Thyroid gland (tissue), 4 donors: ENCODE results near the gene LST1. TPM values are rescaled to one million over a fixed set of nuclear protein-coding genes. Genes with fewer than 3 reads are reported as not detected.
"Not testable (repeated sequence)": the region's sequence is repeated elsewhere in the genome, so short reads cannot be mapped to it uniquely, and the experiment has no call there.

Experiments
- DNase-seq, 2 donors: peaks; one replicate each; pipeline ENCODE4 v3.0.0-alpha.2; 2019
- H3K27ac ChIP-seq, 3 donors: fragments of 200-600 bp; sonication (generic); 1 replicate in 2 of 3; 2 replicates in 1 of 3; pipeline ENCODE4 v1.5.1; 2016 to 2019; ENCODE audit warnings: mild to moderate bottlenecking in 1 of 3, moderate library complexity in 1 of 3
- H3K27me3 ChIP-seq: fragments of 200-600 bp; sonication (generic); one replicate; pipeline ENCODE4 v1.5.1; 2019
- H3K36me3 ChIP-seq, 2 donors: fragments of 200-600 bp; sonication (generic); one replicate each; pipeline ENCODE4 v1.5.1; 2016 to 2019
- H3K4me1 ChIP-seq, 2 donors: fragments of 200-600 bp; sonication (generic); one replicate each; pipeline ENCODE4 v1.5.1; 2017 to 2019
- H3K4me3 ChIP-seq, 3 donors: fragments of 200-600 bp; sonication (generic); replicated peaks in 1 of 3; 1 replicate in 2 of 3; 2 replicates in 1 of 3; pipeline ENCODE4 v1.5.1; 2016; ENCODE audit warnings: mild to moderate bottlenecking in 1 of 3
- H3K9me3 ChIP-seq: fragments of 200-600 bp; sonication (generic); one replicate; pipeline ENCODE4 v1.5.1; 2017
- POLR2A ChIP-seq, 2 donors: fragments of 450-650 bp; IDR thresholded peaks; one replicate each; pipeline ENCODE4 v1.6.1; 2017; ENCODE audit warnings: antibody characterized with exemption in 2 of 2, mild to moderate bottlenecking in 2 of 2, moderate library complexity in 1 of 2
- WGBS, 2 donors: methylation state at CpG; one replicate each; pipeline ENCODE4 v1.1.5; 2017; 5-methylcytosine and 5-hydroxymethylcytosine counted together
- intact Hi-C: fragments of 100-400 bp; cut with DNase I; formaldehyde crosslinking; loops from one replicate; pipeline ENCODE4 v1.15.1; 2023
- total RNA-seq, 4 donors: library from RNA; depleted of rRNA; stranded (reverse); fragments of >200 nt; gene quantifications; one replicate each; pipeline ENCODE4 v1.2.3, GENCODE V29; 2016
- TF ChIP-seq, protein P1 (sequence below), 6 experiments: fragments of 200-600 bp in 3 of 6; fragments of 450-650 bp in 3 of 6; sonication (generic) in 3 of 6; IDR thresholded peaks; one replicate each; pipeline ENCODE4 v1.5.1; 2016 to 2019; ENCODE audit warnings: antibody characterized with exemption in 6 of 6, mild to moderate bottlenecking in 2 of 6, inconsistent platforms in 1 of 6, moderate library complexity in 1 of 6

The LST1 gene
- total RNA-seq, 4 donors from 2014 or later = 2.5 to 23.4 (median 3.2) TPM; not detected in 1

DNA sequence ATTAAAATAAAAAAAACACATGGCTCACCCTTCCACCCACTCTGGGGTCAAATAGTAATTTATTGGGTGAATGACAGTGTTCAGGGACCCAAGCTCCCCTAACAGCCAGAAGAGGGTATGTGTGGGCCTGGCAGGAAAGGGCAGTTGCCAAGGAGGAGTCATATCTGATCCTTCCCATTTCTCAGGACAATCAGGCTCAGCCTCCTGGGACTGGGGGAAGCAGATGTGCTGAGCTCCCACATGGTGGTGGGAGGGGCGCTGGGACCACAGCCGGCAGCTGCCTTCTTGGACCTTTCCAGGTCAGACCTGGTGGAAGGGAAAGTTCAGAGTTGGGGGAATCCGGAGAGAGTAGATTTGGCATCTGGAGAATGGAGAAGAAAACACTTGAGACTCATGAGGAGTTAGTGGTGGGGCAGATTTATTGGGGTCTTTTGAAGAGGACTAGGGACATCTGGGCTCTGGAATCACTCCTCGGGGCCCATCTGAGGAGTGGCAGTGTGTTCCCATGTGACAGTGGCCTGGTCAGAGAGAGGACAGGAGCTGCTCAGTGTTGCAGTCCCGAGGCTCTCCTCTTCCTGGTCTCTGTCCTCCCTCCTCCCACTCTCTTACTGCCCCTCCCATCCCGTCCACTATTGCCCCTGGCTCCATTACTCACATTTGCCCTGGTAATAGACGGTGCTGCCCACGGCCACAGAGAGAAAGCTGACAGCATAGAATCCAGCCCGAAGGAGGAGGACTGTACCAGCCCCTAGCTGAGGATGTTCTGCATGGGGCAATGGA lies 3.0 kb downstream of the LST1 start:
- 61 to 65% methylated on average over 9 of the region's 9 CpGs for WGBS, 2 donors
- no peaks in the 10 kb centered on the region for H3K27me3 ChIP-seq
- H3K9me3 ChIP-seq = no peaks in the 10 kb centered on the region
- intact Hi-C loops = no loop called here
- no peak for TF ChIP-seq POLR2A (IDR thresholded peaks at IDR 0.05)
- TF ChIP-seq, protein P1, sequence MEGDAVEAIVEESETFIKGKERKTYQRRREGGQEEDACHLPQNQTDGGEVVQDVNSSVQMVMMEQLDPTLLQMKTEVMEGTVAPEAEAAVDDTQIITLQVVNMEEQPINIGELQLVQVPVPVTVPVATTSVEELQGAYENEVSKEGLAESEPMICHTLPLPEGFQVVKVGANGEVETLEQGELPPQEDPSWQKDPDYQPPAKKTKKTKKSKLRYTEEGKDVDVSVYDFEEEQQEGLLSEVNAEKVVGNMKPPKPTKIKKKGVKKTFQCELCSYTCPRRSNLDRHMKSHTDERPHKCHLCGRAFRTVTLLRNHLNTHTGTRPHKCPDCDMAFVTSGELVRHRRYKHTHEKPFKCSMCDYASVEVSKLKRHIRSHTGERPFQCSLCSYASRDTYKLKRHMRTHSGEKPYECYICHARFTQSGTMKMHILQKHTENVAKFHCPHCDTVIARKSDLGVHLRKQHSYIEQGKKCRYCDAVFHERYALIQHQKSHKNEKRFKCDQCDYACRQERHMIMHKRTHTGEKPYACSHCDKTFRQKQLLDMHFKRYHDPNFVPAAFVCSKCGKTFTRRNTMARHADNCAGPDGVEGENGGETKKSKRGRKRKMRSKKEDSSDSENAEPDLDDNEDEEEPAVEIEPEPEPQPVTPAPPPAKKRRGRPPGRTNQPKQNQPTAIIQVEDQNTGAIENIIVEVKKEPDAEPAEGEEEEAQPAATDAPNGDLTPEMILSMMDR (IDR thresholded peaks at IDR 0.05) = no peak
- H3K4me1 ChIP-seq = no peaks in the 10 kb centered on the region
- no peaks in the 10 kb centered on the region for H3K36me3 ChIP-seq
- no peak for DNase-seq
- no peak overlapping the region for H3K27ac ChIP-seq
- no peak overlapping the region for H3K4me3 ChIP-seq

DNA sequence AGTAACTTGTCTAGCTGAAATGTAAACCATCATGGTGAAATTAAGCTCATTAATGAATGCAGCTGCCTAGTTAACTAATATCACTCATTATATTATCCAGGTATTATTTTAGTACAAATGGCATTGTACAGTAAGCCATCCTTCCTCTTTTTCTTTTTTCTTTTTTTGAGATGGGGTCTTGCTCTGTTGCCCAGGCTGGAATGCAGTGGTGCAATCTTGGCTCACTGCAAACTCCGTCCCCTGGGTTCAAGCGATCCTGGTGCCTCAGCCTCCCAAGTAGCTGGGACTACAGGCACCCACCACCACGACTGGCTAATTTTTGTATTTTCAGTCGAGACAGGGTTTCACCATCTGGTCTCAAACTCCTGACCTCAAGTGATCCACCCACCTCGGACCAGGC lies 4.6 kb downstream of the LST1 start:
- intact Hi-C loops, H3K4me1 ChIP-seq: not testable (repeated sequence)
- WGBS, 2 donors = 71 to 90% methylated on average over 5 of the region's 5 CpGs

DNA sequence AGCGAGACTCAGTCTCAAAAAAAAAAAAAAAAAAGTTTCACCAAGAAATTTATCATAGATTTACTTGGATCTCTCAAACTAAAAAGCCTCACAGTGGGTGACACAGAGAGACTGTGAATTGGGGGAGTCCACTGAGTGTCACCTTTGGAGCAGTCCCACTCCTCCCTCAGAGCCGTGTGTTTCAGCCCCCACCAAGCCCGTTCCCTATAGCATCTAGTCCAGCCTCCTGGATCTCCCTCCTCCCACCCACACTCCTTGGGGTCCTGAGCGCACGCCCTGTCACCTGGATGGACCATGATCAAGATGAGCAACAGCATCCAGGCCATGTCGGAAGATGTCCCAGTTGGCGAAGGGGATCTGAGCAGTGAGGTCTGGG lies 6.3 kb downstream of the LST1 start:
- WGBS, 2 donors = 83 to 91% methylated on average over 7 of the region's 7 CpGs
- Histone ChIP-seq H3K4me1 (no peaks in the 10 kb centered on the region), H3K27ac (no peak overlapping the region), H3K36me3 (no peaks in the 10 kb centered on the region), H3K9me3 (no peaks in the 10 kb centered on the region), H3K4me3 (no peak overlapping the region), H3K27me3 (no peaks in the 10 kb centered on the region)
- no peak for DNase-seq
- TF ChIP-seq POLR2A (IDR thresholded peaks at IDR 0.05) = no peak
- TF ChIP-seq, protein P1 (IDR thresholded peaks at IDR 0.05) = no peak
- intact Hi-C loops = no loop called here

More for the DNA sequence above, 4.6 kb downstream of the LST1 start:
- H3K9me3 ChIP-seq, H3K36me3 ChIP-seq, H3K4me3 ChIP-seq, DNase-seq, H3K27ac ChIP-seq, H3K27me3 ChIP-seq: not testable (repeated sequence)

DNA sequence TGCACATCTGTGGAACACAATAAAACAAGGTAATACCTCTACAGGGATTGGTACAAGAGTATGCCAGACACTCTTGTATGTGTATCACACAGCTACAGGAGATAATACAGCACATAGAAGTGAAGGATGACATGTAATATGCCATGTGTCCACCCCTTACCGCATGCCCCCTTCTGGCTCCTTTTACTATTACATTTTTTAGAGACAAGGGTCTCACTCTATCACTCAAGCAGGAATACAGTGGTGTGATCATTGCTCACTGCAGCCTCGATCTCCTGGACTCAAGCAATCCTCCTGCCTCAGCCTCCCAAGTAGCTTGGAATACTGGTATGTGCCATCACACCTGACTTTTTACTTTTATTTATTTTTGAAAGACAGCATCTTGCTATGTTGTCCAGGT lies 10.9 kb downstream of the LST1 start:
- 42 to 44% methylated on average over 2 of the region's 2 CpGs for WGBS, 2 donors
- Histone ChIP-seq H3K4me3 (no peak overlapping the region), H3K4me1 (no peaks in the 10 kb centered on the region), H3K36me3 (no peaks in the 10 kb centered on the region), H3K27me3 (no peaks in the 10 kb centered on the region), H3K27ac (no peak overlapping the region), H3K9me3 (no peaks in the 10 kb centered on the region)
- DNase-seq = no peak
- TF ChIP-seq POLR2A (IDR thresholded peaks at IDR 0.05) = no peak
- TF ChIP-seq, protein P1 (IDR thresholded peaks at IDR 0.05) = peak in 2 of 6 experiments; percentile 25 to 26
- intact Hi-C loops = loop anchor here (5.0 kb wide), 1 partner anchor 50 kb away; the partner anchor contains the start of genes ATP6V1G2 and NFKBIL1

DNA sequence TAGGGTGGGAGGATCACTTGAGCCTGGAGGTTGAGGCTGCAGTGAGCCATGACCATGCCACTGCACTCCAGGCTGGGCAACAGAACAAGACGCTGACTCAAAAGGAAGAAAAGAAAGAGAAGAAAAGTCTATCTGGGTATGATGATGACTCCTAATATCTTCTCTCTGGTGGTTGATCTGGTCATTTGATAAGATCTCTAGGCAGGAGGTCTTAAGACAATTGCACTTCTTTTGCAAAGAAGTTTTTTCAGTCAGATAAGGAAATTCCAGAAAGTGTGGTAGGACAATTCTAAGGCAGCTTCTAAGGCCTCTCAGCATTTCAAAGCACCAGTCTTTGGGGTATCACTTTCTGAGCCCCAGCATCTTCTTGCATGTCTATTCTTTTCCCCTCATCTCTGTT lies 21.2 kb downstream of the LST1 start:
- no peaks in the 10 kb centered on the region for H3K36me3 ChIP-seq
- DNase-seq = no peak
- H3K9me3 ChIP-seq = no peaks in the 10 kb centered on the region
- intact Hi-C loops = no loop called here
- no peak for TF ChIP-seq POLR2A (IDR thresholded peaks at IDR 0.05)
- TF ChIP-seq, protein P1 (IDR thresholded peaks at IDR 0.05) = no peak
- WGBS, 2 donors = 73 to 93% methylated on average over 1 of the region's 1 CpG
- H3K4me3 ChIP-seq = no peak overlapping the region
- H3K27ac ChIP-seq = no peak overlapping the region
- H3K27me3 ChIP-seq = no peaks in the 10 kb centered on the region
- peaks cover 0 to 7% of the 10 kb centered on the region in 2 donors for H3K4me1 ChIP-seq
